GM21423 (cell line): ENCODE results near the gene MYO3A.

Source experiments
- ATAC-seq: cut with Tn5 transposase; IDR thresholded peaks from one replicate; pipeline ENCODE4 v1.9.1; 2021; ENCODE audit warnings: mild to moderate bottlenecking, moderate library complexity; ENCODE audit not compliant: unreplicated experiment

Gene MYO3A

GRCh38 chr10:26211781-26212444 lies 277.9 kb downstream of the MYO3A start:
- ATAC-seq, result no peak

- no peak for ATAC-seq
These were observed 278.5 kb downstream of the MYO3A start for GRCh38 chr10:26212511-26212910.

- no peak for ATAC-seq
These were observed 279.2 kb downstream of the MYO3A start for GRCh38 chr10:26213157-26213800.

GRCh38 chr10:26214004-26214403 lies 280.0 kb downstream of the MYO3A start:
- ATAC-seq, result no peak

GRCh38 chr10:26214551-26215395 lies 280.7 kb downstream of the MYO3A start:
- no peak for ATAC-seq

GRCh38 chr10:26215396-26215934 lies 281.4 kb downstream of the MYO3A start:
- no peak for ATAC-seq

- no peak for ATAC-seq
These were observed 282.0 kb downstream of the MYO3A start for GRCh38 chr10:26215935-26216584.

GRCh38 chr10:26216585-26217395 lies 282.8 kb downstream of the MYO3A start, which contains the start of gene GAD2:
GAD2 (plus strand) TSS chr10:26216774; CDS start chr10:26216810, 36 bp downstream.
- ATAC-seq, result no peak

GRCh38 chr10:26217396-26218086 lies 283.5 kb downstream of the MYO3A start:
- no peak for ATAC-seq

GRCh38 chr10:26219676-26220075 lies 285.6 kb downstream of the MYO3A start:
- ATAC-seq, result no peak

GRCh38 chr10:26220901-26221300 lies 286.9 kb downstream of the MYO3A start:
- no peak for ATAC-seq

GRCh38 chr10:26221541-26221940 lies 287.5 kb downstream of the MYO3A start:
- no peak for ATAC-seq

- no peak for ATAC-seq
These were observed 288.5 kb downstream of the MYO3A start for GRCh38 chr10:26222563-26222962.

- ATAC-seq, result no peak
These were observed 291.3 kb downstream of the MYO3A start for GRCh38 chr10:26225322-26225721.

GRCh38 chr10:26227786-26228185 lies 293.8 kb downstream of the MYO3A start:
- ATAC-seq, result no peak

- no peak for ATAC-seq
These were observed 298.1 kb downstream of the MYO3A start for GRCh38 chr10:26232174-26232573.

- ATAC-seq, result no peak
These were observed 301.7 kb downstream of the MYO3A start for GRCh38 chr10:26235761-26236160.

GRCh38 chr10:26238378-26238777 lies 304.3 kb downstream of the MYO3A start:
- no peak for ATAC-seq

GRCh38 chr10:26242706-26243350 lies 308.8 kb downstream of the MYO3A start:
- no peak for ATAC-seq
